GM12864 (cell line): ENCODE measurements around the gene CLCNKB.

Source experiments
- DNase-seq: peaks from one replicate; pipeline ENCODE4 v3.0.0-alpha.2; 2011; ENCODE audit warnings: low read depth
- H3K4me3 ChIP-seq: 2 replicates; pipeline ENCODE4 v1.5.1; 2011; ENCODE audit warnings: mild to moderate bottlenecking, low read depth, low read length, control low read depth
- TF ChIP-seq, protein P1 (sequence below): IDR thresholded peaks from 2 replicates; pipeline ENCODE4 v1.5.1; 2011; ENCODE audit warnings: low read depth, mild to moderate bottlenecking, moderate library complexity, low read length, control low read depth, inconsistent platforms; ENCODE audit errors: missing control alignments

CLCNKB gene

DNA sequence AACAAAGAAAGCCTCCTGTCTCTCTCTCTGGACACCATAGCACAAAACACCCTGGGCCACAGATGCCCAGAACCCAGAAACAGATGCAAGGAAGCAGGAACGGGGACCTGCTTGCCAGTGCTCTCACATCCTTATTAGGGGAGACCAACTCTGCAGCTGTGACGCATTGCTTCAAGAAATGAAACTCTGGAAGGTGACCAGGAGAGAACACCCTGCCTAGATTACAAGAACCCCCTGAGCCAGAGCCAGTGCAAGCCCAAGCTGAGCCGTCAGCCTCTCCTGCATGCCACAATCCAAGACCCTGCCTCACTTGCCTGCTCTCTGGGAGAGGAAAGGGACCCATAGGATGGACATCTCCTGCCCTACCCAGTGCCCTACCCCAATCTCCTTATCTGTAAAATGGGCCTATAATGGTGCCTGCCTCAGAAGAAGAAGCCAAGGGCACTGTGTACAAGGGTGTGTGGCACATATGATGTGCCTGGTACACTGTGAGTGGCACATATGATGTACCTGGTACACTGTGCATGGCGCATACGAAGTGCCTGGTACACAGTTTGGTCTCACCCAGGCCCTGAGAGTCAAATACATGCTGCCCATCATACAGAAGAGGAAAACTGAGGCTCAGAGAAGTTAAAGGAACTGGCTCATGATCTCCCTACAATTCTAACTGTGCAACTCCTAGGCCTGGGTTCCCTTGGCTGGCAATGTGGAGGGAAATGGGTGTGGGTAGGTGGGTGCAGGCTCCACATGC, 46.7 kb downstream of the CLCNKB start:
- no peak overlapping the region for H3K4me3 ChIP-seq
- DNase-seq, result no peak
- TF ChIP-seq, protein P1, sequence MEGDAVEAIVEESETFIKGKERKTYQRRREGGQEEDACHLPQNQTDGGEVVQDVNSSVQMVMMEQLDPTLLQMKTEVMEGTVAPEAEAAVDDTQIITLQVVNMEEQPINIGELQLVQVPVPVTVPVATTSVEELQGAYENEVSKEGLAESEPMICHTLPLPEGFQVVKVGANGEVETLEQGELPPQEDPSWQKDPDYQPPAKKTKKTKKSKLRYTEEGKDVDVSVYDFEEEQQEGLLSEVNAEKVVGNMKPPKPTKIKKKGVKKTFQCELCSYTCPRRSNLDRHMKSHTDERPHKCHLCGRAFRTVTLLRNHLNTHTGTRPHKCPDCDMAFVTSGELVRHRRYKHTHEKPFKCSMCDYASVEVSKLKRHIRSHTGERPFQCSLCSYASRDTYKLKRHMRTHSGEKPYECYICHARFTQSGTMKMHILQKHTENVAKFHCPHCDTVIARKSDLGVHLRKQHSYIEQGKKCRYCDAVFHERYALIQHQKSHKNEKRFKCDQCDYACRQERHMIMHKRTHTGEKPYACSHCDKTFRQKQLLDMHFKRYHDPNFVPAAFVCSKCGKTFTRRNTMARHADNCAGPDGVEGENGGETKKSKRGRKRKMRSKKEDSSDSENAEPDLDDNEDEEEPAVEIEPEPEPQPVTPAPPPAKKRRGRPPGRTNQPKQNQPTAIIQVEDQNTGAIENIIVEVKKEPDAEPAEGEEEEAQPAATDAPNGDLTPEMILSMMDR, result no peak

DNA sequence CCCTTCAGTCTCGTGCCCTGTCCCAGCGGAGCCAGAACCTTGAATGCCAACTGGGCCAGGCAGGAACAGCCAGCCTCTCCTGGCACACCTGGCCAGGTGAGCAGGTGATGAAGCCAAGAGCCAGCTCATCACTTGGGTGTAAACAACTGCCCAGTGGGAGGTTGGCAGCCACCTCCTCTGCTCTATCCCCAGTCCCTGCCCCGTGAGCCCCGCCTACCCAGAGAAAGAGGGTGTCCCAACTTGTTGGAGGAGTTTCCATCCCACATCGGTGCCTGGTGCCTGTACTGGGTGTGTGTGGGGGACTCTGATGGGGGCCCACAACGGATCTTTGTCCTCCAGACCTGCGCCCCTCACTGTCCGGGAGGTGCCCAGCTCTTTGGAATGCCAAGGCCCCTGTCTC, 47.7 kb downstream of the CLCNKB start:
- TF ChIP-seq, protein P1, result no peak
- no peak for DNase-seq

DNA sequence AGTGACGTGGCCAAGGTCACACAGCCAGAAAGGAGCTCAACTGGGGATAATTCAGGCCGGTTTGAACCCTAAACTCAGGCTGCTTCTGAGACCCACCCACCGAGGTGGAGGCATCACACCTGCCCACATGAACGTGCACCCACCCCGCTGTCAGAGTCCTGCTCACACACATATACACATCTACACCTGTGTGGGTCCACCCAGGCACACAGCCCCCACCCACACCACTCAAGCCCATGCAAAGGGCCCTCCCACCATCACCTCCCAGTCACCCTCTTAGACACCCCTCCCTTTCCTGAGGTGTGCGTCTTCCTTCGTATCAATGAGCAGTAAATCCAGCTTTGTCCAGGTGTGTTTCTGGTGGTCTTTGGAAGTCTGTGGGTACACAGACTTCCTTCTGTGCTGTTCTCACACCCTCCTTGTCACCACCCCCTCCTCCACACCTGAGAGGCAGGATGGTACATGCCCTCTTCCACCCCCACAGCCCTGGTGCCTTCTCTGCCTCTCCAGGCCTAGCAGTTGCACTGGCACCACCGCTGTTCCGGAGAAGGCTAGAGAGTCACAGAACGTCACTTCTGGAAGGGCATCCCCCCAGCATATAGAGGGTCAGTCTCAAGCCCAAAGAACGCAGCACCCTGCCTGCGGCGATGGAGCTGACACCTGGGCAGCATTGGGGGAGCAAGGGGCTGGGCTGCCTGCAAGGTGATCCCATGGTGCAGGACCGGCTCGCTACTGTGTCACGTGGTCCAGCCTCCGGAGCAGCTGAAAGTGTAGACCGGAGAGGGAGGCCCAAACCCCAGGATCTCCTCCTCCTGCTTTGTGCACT, 48.7 kb downstream of the CLCNKB start:
- no peak overlapping the region for H3K4me3 ChIP-seq
- no peak for DNase-seq
- TF ChIP-seq, protein P1, result no peak

More for the DNA sequence above, 47.7 kb downstream of the CLCNKB start:
- no peak overlapping the region for H3K4me3 ChIP-seq

DNA sequence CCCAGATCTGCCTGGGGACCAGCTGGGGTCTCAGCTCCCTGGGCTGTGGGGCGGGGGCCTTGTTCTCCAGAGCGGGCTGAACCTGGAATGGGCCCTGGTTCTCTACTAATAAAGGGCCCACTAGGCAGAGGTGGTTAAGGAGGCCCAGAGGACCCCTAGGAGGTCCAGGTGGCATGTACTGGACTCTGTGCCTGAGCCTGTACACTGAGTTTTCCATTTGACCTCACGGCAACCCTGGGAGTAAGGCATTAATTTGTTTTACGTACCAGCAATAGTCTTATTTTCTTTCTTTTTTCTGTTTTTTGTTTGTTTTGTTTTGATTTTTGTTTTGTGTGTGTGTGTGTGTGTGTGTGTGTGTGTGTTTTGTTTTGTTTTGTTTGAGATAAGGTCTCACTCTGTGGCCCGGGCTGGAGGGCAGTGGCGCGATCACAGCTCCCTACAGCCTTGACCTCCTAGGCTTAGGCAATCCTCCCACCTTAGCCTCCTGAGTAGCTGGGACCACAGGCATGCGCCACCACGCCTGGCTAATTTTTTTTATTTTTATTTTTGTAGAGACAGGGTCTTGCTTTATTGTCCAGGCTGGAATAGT, 49.4 kb downstream of the CLCNKB start:
- no peak overlapping the region for H3K4me3 ChIP-seq
- DNase-seq, result no peak
- TF ChIP-seq, protein P1, result no peak

DNA sequence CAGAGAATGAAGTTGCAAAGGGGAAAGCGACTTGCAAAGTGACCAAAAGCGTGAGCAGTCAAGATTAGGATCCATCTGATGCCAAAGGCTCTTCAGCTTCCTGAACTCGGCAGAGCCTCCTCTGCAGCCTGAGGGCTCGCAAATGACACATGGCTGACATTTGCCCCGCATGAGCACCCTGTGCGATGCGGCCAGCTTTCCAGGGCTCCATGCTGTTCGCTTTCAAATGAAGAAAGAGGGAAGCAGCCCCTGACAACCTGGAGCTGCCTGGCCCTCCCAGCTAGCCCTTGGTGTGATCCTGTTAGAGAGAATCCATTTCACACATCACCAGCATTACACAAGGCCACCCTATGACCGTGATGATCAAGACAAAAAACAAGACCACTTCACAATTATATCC, 50.0 kb downstream of the CLCNKB start:
- DNase-seq, result no peak
- TF ChIP-seq, protein P1, result no peak
- H3K4me3 ChIP-seq, result no peak overlapping the region

DNA sequence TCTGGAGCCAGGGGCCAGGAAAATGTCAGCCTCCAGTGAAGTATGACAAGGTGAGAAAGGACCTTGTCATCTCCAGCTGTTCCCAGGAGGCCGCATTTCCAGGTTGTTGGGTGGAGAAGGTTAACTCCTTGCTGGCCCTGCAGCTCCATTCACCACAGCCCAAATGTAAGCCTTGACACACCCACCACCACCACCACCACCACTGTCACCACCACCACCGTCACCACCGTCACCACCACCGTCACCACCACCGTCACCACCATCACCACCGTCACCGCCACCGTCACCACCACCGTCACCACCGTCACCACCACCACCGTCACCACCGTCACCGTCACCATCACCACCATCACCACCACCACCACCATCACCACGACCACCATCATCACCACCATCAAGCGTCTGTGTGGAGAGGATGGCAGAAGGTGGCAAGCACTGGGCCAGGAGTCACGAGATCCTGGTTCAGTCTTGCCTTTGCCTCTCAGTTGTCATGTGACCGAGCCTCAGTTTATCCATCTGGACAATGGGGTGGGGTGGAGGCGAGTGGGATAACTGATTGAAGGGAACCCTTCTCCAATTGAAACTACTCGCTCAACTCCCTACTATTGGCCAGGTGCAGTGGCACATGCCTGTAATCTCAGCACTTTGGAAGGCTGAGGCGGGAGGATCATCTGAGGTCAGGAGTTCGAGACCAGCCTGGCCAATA, 51.0 kb downstream of the CLCNKB start:
- no peak for DNase-seq
- H3K4me3 ChIP-seq, result no peak overlapping the region
- TF ChIP-seq, protein P1, result no peak
